GM18498 (cell line): ENCODE results near the gene ESR1.
A peak's percentile ranks its signal among the peaks of the same experiment; 100 is the strongest.
"Not testable (repeated sequence)": the region's sequence is repeated elsewhere in the genome, so short reads cannot be mapped to it uniquely, and the experiment has no call there.

Source experiments
- ATAC-seq: cut with Tn5 transposase; IDR thresholded peaks from one replicate; pipeline ENCODE4 v1.9.1; 2021; ENCODE audit warnings: mild to moderate bottlenecking, moderate library complexity; ENCODE audit not compliant: unreplicated experiment

The ESR1 gene

DNA sequence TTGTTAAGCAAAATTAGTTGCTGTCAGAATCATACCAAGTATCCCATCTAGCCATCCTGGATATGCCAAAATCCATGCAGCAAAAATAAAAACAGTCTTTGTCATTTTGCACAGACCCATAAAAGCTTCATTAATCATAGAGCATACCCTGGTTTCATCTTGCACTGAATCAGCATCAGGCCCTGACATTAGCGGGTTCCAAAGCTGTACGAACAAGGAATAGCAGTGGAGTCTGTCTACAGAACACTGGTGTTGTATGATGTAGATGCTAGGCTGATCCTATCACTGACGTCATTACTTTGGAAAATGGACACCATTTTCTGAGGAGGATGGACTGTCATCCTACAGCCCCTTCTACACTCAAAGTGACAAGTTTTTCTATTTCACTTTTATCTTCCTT lies 315.6 kb downstream of the ESR1 start:
- no peak for ATAC-seq

DNA sequence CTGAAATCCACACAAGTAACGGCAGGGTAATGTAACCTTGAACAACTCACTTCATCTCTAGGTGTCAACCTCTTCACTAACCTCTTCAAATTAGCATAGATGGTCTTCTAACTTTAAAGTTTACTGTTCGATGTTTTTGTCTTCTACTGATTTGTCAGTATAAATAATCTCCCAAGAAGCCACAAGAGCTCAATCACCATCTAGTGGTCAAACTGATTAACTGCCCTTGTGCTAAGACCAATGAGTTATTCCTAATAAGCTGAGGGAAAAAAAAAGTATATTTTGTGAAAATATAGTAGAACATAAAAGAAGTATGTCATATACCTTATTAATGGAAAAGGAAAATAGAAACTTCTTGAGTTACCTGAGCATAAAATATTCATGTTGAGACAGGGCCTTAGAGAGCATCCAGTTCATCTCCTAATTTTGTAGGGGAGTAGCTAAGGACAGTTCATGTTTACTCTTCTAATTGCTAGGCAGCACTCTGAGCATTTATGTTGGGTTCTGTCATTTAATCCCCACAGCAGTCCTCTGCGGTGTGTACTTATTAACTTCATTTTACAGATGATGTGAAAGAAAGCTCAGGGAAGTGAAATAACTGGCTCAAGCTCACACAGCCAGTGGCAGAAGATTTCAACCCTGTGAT lies 317.1 kb downstream of the ESR1 start:
- ATAC-seq: peak; percentile 75

DNA sequence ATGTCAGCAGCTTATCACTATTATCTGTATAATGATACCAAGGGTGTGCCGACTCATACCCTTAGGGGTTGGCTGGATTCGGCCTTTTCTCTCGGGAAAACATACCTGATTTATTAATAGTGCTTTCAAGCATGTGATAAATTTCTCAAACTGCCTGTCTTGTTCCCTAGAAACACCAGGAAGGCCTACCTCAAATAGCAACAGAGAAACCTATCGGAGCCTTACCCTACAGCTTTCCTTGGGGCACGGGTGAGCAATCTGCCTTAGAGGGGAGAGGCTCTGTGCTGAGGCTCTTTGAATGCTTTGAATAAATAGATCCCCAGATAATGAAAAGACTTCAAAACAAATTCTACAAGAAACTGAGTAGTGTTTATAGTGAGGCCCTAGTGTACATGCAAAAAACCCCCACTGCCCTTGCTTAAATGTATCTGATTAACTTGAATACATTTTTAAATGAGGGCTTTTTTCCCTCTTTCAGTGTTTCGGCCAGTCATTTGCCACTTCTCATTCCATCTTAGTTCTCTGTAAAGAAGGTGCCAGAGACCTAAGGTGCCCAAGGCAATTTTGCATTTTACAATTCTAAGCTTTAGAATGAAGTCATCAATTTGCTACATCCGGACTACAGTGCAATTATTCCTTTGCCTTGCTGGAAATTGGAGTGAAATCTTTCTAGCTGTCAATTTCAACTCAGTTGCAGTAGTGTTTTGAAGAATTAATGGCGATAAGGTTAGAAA lies 320.1 kb downstream of the ESR1 start:
- ATAC-seq: no peak

GRCh38 chr6:152129691-152130151 lies 322.2 kb downstream of the ESR1 start:
- ATAC-seq: no peak

DNA sequence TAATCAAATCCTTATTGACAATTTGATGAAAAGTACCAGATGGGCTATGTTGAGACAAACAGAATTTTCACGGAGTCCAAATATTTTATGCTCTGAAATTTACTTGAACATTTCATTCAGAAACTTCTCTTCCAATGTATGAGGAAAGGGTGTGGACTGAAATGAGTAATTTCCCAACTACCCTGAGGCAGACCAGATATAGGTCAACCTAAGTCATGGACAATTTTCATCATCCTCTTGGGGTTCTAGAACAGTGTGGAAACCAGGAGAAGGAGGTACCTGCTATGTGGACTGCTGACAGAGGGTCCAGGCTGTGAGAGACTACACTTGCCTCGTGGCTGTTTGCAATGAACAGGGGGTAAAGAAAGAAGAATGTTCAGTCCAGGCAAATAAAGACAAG lies 323.0 kb downstream of the ESR1 start:
- ATAC-seq: no peak

DNA sequence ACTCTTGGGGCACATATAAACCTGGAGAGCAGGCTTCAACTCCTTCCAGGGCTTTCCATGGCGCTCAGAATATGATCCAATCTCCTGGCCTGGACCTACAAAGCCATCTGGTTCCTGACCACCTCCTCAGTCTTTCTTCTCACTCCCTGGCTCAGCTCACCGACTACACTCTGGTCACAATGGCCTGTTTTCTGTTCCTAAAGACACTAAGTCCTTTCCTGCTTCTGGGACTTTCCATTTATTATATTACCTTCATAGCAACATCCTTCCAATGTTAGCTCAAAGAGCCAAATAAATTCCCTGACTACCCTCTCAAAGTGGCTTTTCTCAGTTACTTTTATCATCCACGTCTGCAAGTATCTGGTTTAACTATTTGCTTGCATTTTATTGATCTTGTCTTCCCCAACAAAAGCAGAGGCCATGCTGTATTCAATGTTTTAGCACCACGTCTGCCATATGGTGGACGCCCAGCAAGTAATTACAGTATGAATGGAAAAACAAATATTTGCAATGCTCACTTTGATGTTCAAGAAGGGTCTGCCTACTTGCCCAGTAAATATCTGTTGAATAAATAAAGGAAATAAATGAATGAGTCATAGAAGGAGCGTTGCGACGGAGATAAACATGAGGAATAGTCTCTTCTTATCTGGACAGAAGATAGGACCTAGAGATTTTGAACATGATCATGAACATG lies 328.4 kb downstream of the ESR1 start:
- no peak for ATAC-seq

DNA sequence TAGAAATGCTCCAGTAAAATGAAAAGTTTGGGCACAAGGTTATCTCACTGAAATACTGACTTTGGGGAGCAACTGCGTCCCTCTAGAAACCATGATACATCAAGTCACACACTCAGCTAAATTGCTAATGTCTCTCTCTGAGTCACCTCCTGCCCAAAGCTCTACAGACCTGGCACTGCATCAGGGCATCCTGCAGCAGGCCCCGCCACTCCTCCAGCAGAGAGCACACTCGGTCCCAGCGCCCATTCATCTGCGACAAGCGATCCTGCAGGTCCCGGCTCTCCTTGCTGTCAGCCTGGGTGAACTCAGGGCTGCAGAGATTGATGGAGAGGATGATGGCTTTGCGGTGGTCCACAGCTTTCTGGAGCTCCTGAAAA lies 329.0 kb downstream of the ESR1 start:
- no peak for ATAC-seq

- not testable (repeated sequence) for ATAC-seq
These were observed 330.9 kb downstream of the ESR1 start for GRCh38 chr6:152138344-152138743.

DNA sequence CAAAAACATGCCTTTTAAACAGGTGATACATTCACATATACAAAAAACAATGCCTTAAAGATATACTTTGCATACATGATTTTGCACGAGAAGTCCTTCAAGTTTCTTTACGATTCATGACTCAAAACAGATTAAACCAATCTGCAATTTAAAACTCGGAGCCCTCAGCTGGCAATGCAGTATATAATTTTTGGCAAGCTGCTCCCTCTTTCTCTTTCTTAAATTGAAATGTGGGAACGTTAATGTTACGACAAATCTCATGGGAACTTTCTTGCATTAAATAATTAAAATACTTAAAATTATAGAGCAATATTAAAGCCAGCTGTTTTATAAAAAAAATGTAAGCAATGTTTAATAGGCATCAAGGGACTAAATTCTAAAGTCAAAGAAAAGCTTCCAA lies 334.6 kb downstream of the ESR1 start:
- no peak for ATAC-seq

DNA sequence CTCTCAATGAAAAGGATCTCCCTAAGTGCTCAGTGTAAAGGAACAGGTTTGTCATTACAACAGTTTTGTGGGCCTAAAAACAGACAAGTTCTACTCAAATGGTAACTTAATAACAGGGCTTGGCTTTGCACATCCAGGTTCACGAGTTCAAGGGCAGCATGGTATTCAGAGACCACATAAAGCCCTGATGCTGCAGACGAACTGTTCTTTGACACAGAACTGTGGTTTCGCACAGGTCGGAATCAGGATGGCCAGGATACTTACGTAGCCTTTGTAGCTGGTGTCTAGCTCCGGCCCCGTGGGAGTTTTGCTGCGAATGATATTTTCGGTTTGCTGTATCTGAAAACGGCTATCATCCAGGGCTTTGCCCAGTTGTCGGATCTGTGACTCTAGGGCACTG lies 335.9 kb downstream of the ESR1 start:
- no peak for ATAC-seq

- no peak for ATAC-seq
These were observed 338.9 kb downstream of the ESR1 start for GRCh38 chr6:152146385-152146784.

GRCh38 chr6:152147269-152147668 lies 339.8 kb downstream of the ESR1 start:
- no peak for ATAC-seq

DNA sequence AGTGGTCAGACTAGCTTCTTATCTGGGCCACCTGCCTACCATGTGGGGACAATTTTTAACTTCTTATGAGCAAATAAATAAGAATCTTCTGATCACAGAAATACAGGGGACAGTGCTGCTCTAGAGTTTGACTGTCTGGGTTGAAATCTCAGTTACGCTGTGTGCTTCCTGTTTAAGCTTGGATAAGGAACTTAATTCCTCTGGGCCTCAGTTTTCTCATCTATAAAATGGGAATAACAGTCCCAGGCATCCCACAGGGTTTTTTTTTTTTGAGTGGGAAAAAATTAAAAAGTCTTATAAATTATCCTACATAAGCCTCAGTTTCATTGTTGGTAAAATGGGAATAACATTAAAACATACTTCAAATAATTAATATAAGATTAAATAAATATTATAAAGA lies 340.9 kb downstream of the ESR1 start:
- ATAC-seq: no peak

DNA sequence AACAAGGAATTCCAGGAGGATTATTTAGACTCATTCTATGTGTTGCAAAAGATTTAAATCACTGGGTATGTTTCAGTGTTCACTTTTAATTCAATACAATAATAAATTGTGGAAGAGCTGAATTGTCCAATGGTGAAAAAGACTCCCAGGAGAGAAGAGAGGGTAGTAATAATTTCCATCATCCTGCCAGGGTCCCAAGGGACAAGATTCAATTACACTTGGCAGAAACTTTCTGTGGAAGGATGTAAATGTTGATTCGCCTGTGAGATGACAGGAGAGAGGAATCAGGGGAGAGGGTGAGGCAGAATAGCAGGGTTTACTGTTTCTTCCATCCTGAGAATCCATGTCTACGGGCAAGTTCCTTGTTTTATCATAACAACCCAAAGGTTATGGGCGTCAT lies 342.7 kb downstream of the ESR1 start:
- ATAC-seq: no peak

DNA sequence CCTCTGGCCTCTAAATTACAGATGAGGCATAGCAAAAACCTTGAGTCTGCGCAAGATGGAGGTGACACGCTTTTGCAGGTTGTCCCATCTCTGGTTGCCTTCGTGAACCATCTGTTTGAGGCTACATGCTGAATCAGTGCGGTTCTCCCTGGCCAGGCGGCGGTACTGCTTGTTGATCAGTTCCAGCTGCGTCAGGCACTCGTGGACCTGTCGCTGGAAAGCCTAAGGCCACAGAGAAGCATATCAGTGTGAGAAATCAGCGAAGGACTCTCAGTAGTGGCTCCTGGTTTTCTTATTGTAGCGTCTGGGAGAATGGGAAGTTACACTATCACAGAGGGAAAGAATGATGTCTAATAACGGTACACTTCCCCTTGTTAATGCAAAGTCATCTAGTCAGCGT lies 344.4 kb downstream of the ESR1 start:
- no peak for ATAC-seq

DNA sequence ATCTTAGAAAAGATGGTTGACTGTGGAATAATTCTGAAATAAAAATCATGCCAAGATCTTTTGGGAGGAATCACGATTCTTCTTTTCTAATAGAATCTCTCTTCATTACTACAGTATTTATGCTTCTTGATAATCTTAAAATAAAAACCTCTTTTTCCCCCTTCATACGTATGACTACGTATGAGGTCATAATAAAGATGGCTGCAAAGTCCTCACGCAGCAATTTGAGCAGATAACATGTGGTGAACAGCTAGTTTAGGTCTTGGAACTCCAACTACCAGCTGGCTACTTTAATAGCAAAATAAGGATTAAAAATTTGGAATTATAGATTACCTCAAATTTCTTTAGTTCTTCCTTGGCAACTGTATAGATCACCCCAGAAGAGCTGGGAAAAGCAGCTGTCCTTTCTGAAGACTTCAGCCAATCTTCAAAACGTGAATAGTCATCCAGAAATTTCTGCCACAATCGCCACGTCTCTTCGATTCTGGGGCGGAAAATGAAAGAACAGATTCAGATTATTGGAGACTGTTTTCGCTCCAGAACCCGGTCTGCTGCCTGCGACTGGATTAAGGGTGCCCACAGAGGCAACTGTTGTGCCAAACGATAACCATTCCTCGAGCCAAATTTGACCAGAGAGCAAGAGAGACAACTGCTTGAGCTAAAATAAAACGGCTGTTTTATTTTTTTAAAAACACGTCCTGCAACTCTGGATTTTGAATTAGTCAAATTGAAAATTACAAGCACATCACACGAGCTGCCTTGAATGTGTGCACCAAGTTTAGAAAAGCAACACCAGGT lies 347.3 kb downstream of the ESR1 start:
- ATAC-seq: no peak

DNA sequence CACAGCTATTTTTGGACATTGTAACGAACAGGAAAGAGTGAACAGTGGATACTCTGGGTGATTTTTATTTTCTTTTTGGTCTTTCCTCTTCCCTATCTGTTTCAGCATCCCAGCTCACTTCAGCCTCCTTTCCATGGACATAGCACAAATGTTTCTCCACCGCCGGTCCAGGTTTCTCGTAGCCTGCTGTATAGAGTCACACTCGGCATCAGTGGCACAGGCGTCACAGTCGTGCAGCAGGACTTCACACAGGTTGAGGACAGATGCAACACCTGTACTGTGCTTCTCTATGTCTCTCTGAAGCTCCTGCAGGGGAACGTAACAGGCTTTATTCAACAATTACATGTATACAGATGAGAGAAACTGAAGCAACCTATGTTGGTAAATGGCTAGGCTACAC lies 348.3 kb downstream of the ESR1 start:
- ATAC-seq: no peak

DNA sequence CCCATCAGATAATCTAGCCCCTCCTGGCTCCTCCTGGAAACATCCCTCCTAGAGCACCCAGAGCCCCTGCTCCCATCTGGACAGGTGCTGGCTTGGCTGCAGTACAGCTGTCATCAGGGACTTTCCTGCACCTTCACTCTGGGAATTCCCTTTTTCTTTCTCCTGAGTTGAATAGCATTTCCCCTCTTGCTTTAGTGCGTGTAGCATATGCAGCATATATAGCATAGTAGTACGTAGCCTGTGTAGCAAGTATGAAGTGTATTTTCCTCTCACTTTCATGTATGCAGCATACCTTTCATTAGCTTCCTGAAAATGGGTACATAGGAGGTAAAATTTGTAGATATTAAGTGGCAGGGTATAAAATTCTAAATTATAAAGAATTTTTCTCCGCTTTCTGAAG lies 352.9 kb downstream of the ESR1 start:
- ATAC-seq: peak; percentile 92

- ATAC-seq: peak; percentile 50
These were observed 354.0 kb downstream of the ESR1 start for GRCh38 chr6:152161501-152161900.

GRCh38 chr6:152164957-152165356 lies 357.5 kb downstream of the ESR1 start:
- no peak for ATAC-seq

GRCh38 chr6:152166497-152166896 lies 359.0 kb downstream of the ESR1 start:
- no peak for ATAC-seq
